ENCODE measurements around the gene DYRK1A.

DNA sequence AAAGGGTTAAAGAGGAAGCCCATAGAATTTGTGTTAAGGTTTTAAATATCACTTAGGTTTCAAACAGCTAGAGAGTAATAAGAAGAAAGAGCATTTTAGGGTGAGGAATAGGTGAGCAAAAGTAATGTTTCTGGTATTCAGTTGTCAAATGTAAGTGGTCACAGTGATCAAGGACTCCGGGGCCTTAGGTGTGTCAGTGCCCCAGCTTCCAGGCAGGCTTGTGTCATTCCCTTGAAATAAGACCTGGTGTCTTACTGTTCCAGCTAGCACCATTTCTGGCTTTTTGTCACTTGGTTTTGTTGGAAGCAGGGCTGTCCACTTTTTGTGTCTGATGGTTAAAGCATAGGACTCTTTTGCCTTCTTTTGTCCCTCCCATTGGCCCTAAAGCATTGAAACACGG lies 69.6 kb downstream of the DYRK1A start:
- TF ChIP-seq, protein P1, sequence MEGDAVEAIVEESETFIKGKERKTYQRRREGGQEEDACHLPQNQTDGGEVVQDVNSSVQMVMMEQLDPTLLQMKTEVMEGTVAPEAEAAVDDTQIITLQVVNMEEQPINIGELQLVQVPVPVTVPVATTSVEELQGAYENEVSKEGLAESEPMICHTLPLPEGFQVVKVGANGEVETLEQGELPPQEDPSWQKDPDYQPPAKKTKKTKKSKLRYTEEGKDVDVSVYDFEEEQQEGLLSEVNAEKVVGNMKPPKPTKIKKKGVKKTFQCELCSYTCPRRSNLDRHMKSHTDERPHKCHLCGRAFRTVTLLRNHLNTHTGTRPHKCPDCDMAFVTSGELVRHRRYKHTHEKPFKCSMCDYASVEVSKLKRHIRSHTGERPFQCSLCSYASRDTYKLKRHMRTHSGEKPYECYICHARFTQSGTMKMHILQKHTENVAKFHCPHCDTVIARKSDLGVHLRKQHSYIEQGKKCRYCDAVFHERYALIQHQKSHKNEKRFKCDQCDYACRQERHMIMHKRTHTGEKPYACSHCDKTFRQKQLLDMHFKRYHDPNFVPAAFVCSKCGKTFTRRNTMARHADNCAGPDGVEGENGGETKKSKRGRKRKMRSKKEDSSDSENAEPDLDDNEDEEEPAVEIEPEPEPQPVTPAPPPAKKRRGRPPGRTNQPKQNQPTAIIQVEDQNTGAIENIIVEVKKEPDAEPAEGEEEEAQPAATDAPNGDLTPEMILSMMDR (conservative IDR thresholded peaks at IDR 0.05; ENCODE audit: low read length), result no peak
- no peak for TF ChIP-seq EZH2phosphoT487 (IDR thresholded peaks at IDR 0.05; ENCODE audit: borderline replicate concordance, low read depth, low read length)
